ENCODE measurements around the gene OBP2A.

GRCh38 chr9:135512904-135513303 is 33.0 kb upstream of the OBP2A start:
- no peak for TF ChIP-seq CTCF (IDR thresholded peaks at IDR 0.05)
- no peak for TF ChIP-seq POLR2A (IDR thresholded peaks at IDR 0.05)
